Tibial artery (tissue), 4 donors: ENCODE measurements around the gene CA6.
"Not testable (repeated sequence)": the region's sequence is repeated elsewhere in the genome, so short reads cannot be mapped to it uniquely, and the experiment has no call there.

Experiments used
- DNase-seq, 2 donors: peaks; one replicate each; pipeline ENCODE4 v3.0.0-alpha.2; 2019
- H3K27ac ChIP-seq, 2 donors: fragments of 200-600 bp; sonication (generic) in 1 of 2; 1 replicate in 1 of 2; 2 replicates in 1 of 2; pipeline ENCODE4 v1.5.1; 2018 to 2019; ENCODE audit warnings: mild to moderate bottlenecking in 1 of 2
- H3K27me3 ChIP-seq, 2 donors: fragments of 200-600 bp; sonication (generic) in 1 of 2; one replicate each; pipeline versions ENCODE4 v1.5.1 to v1.6.0; 2016 to 2019
- H3K36me3 ChIP-seq, 3 donors: fragments of 200-600 bp; sonication (generic) in 2 of 3; one replicate each; pipeline ENCODE4 v1.5.1; 2016 to 2019; ENCODE audit warnings: mild to moderate bottlenecking in 2 of 3
- H3K4me1 ChIP-seq, 4 donors: fragments of 200-600 bp; sonication (generic) in 2 of 4; 1 replicate in 3 of 4; 2 replicates in 1 of 4; pipeline ENCODE4 v1.5.1; 2016 to 2019
- H3K4me3 ChIP-seq, 2 donors: fragments of 200-600 bp; sonication (generic) in 1 of 2; 1 replicate in 1 of 2; 2 replicates in 1 of 2; pipeline ENCODE4 v1.5.1; 2018 to 2019; ENCODE audit warnings: mild to moderate bottlenecking in 2 of 2
- H3K9me3 ChIP-seq, 3 donors: fragments of 200-600 bp; sonication (generic) in 1 of 3; one replicate each; pipeline ENCODE4 v1.5.1; 2016 to 2019
- intact Hi-C: fragments of 100-400 bp; cut with DNase I; formaldehyde crosslinking; loops from one replicate; pipeline ENCODE4 v1.15.0; 2023; ENCODE audit warnings: low total_unique reads
- TF ChIP-seq, protein P1 (sequence below), 2 experiments: fragments of 200-600 bp in 1 of 2; fragments of 450-650 bp in 1 of 2; IDR thresholded peaks; one replicate each; pipeline ENCODE4 v1.5.1; 2017 to 2019; ENCODE audit warnings: antibody characterized with exemption in 2 of 2, mild to moderate bottlenecking in 1 of 2, moderate library complexity in 1 of 2

CA6 gene

GRCh38 chr1:9018333-9018732 is 72.7 kb downstream of the CA6 start:
- intact Hi-C loops = no loop called here
- TF ChIP-seq, protein P1, sequence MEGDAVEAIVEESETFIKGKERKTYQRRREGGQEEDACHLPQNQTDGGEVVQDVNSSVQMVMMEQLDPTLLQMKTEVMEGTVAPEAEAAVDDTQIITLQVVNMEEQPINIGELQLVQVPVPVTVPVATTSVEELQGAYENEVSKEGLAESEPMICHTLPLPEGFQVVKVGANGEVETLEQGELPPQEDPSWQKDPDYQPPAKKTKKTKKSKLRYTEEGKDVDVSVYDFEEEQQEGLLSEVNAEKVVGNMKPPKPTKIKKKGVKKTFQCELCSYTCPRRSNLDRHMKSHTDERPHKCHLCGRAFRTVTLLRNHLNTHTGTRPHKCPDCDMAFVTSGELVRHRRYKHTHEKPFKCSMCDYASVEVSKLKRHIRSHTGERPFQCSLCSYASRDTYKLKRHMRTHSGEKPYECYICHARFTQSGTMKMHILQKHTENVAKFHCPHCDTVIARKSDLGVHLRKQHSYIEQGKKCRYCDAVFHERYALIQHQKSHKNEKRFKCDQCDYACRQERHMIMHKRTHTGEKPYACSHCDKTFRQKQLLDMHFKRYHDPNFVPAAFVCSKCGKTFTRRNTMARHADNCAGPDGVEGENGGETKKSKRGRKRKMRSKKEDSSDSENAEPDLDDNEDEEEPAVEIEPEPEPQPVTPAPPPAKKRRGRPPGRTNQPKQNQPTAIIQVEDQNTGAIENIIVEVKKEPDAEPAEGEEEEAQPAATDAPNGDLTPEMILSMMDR (IDR thresholded peaks at IDR 0.05) = no peak
- Histone ChIP-seq H3K9me3 (no peaks in the 10 kb centered on the region), H3K36me3 (no peaks in the 10 kb centered on the region), H3K27me3 (peaks cover 0 to 18% of the 10 kb centered on the region in 2 donors), H3K27ac (no peak overlapping the region), H3K4me1 (no peaks in the 10 kb centered on the region), H3K4me3 (no peak overlapping the region)
- DNase-seq = no peak

GRCh38 chr1:9019896-9020295 is 74.2 kb downstream of the CA6 start:
- Histone ChIP-seq H3K9me3 (no peaks in the 10 kb centered on the region), H3K4me1 (no peaks in the 10 kb centered on the region), H3K4me3 (no peak overlapping the region), H3K27ac (no peak overlapping the region), H3K27me3 (peaks cover 0 to 8% of the 10 kb centered on the region in 2 donors), H3K36me3 (no peaks in the 10 kb centered on the region)
- TF ChIP-seq, protein P1 (IDR thresholded peaks at IDR 0.05) = no peak
- no peak for DNase-seq
- intact Hi-C loops = no loop called here

GRCh38 chr1:9020305-9020704 is 74.6 kb downstream of the CA6 start:
- intact Hi-C loops = no loop called here
- DNase-seq = no peak

DNA sequence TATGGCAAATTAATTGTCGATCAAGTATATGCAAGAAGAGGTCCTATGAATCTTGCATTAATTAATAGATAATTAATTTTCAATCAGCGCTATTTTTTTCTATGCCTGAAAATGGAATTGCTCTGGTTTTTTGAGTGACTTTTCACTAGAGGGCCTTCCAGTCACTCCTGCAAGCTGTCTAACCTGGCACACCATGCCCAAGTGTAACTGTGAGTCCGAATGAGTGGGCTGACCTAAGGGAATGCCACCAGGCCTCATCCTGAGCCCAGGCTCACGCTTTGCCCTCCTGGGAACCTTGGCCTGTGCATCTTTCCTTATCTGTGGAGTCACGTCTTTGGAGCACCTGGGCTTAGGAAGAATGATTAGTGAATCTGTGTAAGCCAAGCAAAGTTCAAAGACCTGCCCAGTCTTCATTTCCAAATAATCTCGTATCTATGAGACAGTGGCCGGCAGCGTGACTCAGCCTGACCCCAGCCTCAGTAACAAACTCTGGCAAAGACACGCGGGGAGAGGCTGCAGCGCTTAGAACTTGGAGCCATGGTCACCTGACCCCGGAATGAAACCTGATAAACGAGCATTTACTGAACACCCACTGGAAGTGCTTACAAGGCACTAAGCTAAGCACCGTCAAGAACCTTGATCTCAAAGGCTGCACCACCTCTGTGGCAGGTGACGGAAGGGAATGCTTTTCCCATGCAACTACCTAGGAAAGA is 76.5 kb downstream of the CA6 start:
- H3K4me1 ChIP-seq, DNase-seq, H3K27ac ChIP-seq, H3K27me3 ChIP-seq, intact Hi-C loops, H3K4me3 ChIP-seq, H3K9me3 ChIP-seq, H3K36me3 ChIP-seq: not testable (repeated sequence)

More at GRCh38 chr1:9020305-9020704, 74.6 kb downstream of the CA6 start:
- Histone ChIP-seq H3K27me3 (peaks cover 0 to 8% of the 10 kb centered on the region in 2 donors), H3K36me3 (no peaks in the 10 kb centered on the region), H3K9me3 (no peaks in the 10 kb centered on the region), H3K27ac (no peak overlapping the region), H3K4me3 (no peak overlapping the region), H3K4me1 (no peaks in the 10 kb centered on the region)
- TF ChIP-seq, protein P1 (IDR thresholded peaks at IDR 0.05) = no peak

- no peaks in the 10 kb centered on the region for H3K4me1 ChIP-seq
- H3K36me3 ChIP-seq = no peaks in the 10 kb centered on the region
- H3K9me3 ChIP-seq = no peaks in the 10 kb centered on the region
- H3K27ac ChIP-seq = no peak overlapping the region
- TF ChIP-seq, protein P1 (IDR thresholded peaks at IDR 0.05) = no peak
- no peak for DNase-seq
- peaks cover 0 to 7% of the 10 kb centered on the region in 2 donors for H3K27me3 ChIP-seq
- intact Hi-C loops = no loop called here
- no peak overlapping the region for H3K4me3 ChIP-seq
These were observed 77.1 kb downstream of the CA6 start for GRCh38 chr1:9022773-9023172.
